Memory B cell (primary cell): ENCODE data around the gene ATP6V1B1.

Experiments
- ATAC-seq: fragments of 150-1000 bp; cut with Tn5 transposase; 2 replicates; pipeline ENCODE4 v1.10.0; 2021; ENCODE audit warnings: low read depth, mild to moderate bottlenecking, moderate library complexity
- DNase-seq, 2 donors: peaks; one replicate each; pipeline ENCODE4 v3.0.0; 2022; ENCODE audit warnings: low spot score in 2 of 2
- H3K27ac Mint-ChIP-seq: one replicate; pipeline ENCODE4 v1.8.0; 2022; ENCODE audit warnings: mild to moderate bottlenecking, moderate library complexity, mixed read lengths
- H3K27me3 Mint-ChIP-seq: one replicate; pipeline ENCODE4 v1.8.0; 2022; ENCODE audit warnings: mixed read lengths
- H3K36me3 Mint-ChIP-seq: one replicate; pipeline ENCODE4 v1.8.0; 2022; ENCODE audit warnings: mild to moderate bottlenecking, mixed read lengths
- H3K4me1 Mint-ChIP-seq: one replicate; pipeline ENCODE4 v1.8.0; 2022; ENCODE audit warnings: mixed read lengths
- H3K4me3 Mint-ChIP-seq: one replicate; pipeline ENCODE4 v1.8.0; 2022; ENCODE audit warnings: mild to moderate bottlenecking, moderate library complexity, mixed read lengths
- H3K9me3 Mint-ChIP-seq: one replicate; pipeline ENCODE4 v1.8.0; 2022; ENCODE audit warnings: mixed read lengths

Gene ATP6V1B1

DNA sequence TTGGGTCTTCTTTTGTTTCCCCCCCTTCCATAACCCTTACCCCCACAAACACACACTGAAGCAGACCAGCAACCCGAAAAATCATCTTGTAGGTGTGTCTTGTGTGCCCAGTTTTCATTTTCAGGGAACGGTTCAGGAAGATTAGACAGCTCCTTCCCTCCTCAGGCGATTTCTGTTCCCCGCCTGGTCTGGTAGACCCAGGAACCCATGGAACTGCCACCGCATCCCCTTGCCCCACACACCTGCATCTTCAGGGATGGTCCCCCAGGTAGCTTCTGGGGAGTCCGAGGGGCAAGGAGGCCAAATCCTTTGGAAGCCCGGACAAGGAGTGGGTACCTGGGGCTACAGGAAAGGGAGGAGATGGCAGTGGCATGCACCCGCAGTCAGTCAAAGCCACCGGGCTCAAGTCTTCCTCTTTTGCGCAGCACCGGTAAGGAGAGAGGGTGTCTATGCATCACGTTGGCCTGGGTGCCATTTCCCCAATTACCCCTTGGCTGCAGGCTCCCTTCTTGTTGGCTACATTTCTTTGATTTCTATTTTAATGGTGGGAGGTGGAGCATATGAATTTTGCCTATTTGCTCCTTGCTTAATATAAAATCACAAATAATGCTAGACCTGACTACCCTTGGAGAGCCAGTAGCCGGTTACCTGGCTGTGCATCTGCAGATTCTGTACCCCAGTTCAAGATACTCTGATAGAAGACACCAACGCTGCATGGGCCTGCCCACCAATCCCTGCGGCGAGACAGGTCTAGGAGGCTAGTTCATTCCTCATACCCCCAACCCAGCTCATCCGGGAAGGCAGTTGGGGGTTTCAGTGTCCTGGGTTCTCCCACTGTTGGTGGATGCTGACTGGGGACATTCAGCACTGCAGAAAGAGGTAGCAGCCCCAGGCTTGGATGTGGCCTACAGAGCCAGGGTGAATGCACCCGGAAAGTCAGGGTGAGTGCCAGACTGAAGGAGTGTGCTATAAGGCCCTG, 30.0 kb upstream of the ATP6V1B1 start:
- Mint-ChIP-seq H3K4me1 (peaks cover 15% of the 10 kb centered on the region), H3K9me3 (no peaks in the 10 kb centered on the region), H3K4me3 (no peak overlapping the region), H3K27me3 (peaks cover 29% of the 10 kb centered on the region), H3K27ac (no peak overlapping the region), H3K36me3 (no peaks in the 10 kb centered on the region)
- ATAC-seq (no peak), DNase-seq (no peak)

DNA sequence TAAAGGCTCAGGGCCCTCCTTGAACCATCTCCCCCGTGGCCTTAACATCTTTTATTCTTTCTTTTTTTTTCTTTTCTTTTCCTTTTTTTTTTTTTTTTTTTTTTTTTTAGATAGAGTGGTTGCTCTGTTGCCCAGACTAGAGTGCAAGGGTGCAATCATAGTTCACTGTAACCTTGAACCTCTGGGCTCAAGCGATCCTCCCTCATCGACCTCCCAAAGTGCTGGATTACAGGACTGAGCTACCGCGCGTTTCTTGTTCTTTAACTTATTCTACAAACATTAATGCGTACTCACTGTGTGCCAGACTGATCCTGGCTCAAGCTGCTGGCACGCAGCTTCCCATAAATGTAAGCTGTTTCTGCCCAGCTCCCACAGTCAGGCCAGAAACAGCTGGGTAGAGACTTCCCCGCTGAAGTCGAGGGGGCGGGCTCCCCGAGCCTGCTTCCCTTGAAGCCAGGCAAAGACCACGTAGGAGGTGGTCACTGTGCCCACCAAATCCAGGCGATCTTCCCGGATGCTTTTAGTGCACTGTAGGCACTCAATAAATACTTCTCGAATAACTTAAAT, 29.2 kb upstream of the ATP6V1B1 start:
- no peak for ATAC-seq
- Mint-ChIP-seq H3K27ac (no peak overlapping the region), H3K9me3 (no peaks in the 10 kb centered on the region), H3K36me3 (no peaks in the 10 kb centered on the region), H3K4me1 (peaks cover 10% of the 10 kb centered on the region), H3K27me3 (peaks cover 26% of the 10 kb centered on the region), H3K4me3 (no peak overlapping the region)
- no peak for DNase-seq

DNA sequence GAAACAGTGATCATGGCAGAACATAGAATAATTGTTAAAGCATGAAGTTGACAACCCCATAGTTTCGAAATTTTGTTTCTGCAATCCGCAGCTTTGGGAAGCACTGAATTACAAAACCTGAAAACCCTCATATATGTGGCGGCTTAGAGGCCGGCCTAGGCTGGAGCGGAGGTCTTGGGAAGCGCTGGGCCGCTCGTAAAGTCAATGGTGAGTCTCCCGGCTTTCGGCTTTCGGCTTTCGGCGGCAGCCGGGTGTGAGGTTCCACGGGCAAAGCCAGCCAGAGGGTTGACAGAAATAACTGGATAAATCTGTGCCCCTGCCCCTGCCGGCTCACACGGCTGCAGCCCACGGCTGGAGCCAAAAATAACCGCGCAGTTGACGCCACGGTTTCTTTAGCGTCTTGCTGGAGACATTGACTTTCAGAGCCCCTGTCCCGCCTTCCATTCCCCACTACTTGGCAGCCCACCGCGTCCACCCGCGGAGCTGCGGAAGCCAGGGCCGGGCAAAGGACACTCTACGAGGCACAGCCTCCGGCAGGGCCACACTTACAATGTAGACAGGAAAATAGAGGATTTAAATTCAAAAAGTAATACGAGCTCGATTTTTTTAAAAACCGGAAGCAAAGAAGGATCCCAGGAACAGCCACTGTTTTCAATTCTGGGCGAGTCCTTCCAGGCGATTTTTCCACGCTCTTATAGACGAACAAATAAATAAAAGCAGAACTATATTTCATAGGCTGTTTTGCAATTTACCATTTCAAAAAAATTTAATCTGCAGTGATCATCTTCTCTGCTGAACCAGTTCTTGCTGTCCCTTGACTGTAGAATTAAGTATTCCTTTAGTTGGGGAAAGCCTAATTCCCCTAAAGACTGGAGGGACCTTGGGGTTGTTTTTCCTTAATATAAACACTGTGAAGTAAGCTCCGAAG, 28.3 kb upstream of the ATP6V1B1 start:
- Mint-ChIP-seq H3K36me3 (no peaks in the 10 kb centered on the region), H3K4me1 (peaks cover 6% of the 10 kb centered on the region), H3K9me3 (no peaks in the 10 kb centered on the region), H3K4me3 (peak overlapping the region; percentile 59), H3K27ac (no peak overlapping the region), H3K27me3 (peaks cover 21% of the 10 kb centered on the region)
- ATAC-seq: no peak
- DNase-seq: no peak

DNA sequence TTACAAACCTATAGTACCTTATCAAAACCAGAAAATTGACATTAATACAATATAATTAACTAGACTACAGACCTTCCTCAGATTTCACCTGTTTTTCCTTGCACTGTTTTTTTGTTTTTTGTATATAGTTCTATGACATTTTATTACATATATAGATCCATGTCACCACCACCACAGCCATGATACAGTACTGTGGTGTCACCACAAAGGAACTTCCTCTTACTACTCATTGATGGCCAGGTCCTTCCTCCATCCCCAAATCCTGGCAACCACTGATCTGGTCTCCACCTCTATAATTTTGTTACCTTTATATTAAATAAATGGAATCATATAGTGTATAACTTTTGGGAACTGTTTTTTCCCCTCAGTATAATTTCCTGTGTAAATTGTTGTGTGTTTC, 19.4 kb upstream of the ATP6V1B1 start:
- Mint-ChIP-seq H3K27ac (no peak overlapping the region), H3K27me3 (peaks cover 20% of the 10 kb centered on the region), H3K36me3 (no peaks in the 10 kb centered on the region), H3K4me3 (no peak overlapping the region), H3K9me3 (no peaks in the 10 kb centered on the region), H3K4me1 (no peaks in the 10 kb centered on the region)
- DNase-seq (no peak), ATAC-seq (no peak)

DNA sequence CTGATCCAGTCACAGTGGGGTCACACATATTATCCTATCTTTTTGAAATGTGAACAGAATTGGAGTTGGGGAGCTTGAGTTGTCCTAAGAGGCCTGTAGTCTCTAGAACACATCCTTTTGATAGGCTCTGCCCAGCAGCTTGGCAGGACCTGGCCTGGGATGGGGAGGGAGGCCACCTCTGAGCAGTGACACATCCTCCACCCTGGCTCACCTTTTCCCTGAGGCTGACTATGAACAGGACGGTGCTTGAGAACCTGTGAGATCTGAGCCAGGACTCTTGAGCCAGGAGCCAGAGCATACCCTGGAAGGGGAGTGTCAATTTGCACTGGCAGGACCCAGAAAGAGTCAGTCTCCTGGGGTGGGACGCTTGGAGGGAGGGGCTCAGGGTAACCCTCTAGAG, 17.7 kb upstream of the ATP6V1B1 start:
- H3K9me3 Mint-ChIP-seq: no peaks in the 10 kb centered on the region
- no peak for ATAC-seq

DNA sequence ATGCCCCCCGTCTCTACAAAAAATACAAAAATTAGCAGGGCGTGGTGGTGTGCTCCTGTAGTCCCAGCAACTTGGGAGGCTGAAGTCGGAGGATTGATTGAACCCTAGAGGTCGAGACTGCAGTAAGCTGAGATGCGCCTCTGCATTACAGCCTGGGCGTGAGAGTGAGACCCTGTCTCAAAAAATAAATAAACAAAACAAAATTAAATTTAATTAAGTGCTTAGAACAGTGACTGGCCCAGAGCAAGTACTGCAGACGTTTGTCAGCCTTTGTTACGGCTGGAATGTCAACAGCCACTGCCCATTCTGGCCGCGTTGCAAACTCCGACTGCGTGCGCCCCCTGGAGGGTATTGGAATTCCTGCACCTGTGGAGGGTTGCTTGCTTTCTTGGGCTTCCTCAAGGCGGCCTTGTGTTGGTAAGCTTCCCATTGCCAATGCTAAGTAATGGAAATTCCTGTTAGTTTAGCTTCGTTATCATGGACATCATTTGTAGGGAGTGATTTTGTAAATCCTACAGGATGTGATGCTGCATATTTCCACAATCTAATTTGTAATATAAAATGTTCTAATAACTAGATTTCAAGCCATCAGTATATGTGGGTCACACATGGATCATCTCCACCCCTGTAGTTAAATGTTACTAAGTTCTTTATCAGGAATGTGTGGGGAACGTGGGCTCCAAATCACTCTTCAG, 15.9 kb upstream of the ATP6V1B1 start:
- H3K9me3 Mint-ChIP-seq: no peaks in the 10 kb centered on the region
- DNase-seq: peak in 1 of 2 donors; percentile 40
- no peak overlapping the region for H3K4me3 Mint-ChIP-seq
- no peak overlapping the region for H3K27ac Mint-ChIP-seq
- H3K36me3 Mint-ChIP-seq: no peaks in the 10 kb centered on the region
- ATAC-seq: no peak
- H3K27me3 Mint-ChIP-seq: peaks cover 28% of the 10 kb centered on the region
- no peaks in the 10 kb centered on the region for H3K4me1 Mint-ChIP-seq

More for the DNA sequence above, 17.7 kb upstream of the ATP6V1B1 start:
- H3K27ac Mint-ChIP-seq: no peak overlapping the region
- DNase-seq: no peak
- H3K36me3 Mint-ChIP-seq: no peaks in the 10 kb centered on the region
- H3K27me3 Mint-ChIP-seq: peaks cover 23% of the 10 kb centered on the region
- no peak overlapping the region for H3K4me3 Mint-ChIP-seq
- no peaks in the 10 kb centered on the region for H3K4me1 Mint-ChIP-seq

DNA sequence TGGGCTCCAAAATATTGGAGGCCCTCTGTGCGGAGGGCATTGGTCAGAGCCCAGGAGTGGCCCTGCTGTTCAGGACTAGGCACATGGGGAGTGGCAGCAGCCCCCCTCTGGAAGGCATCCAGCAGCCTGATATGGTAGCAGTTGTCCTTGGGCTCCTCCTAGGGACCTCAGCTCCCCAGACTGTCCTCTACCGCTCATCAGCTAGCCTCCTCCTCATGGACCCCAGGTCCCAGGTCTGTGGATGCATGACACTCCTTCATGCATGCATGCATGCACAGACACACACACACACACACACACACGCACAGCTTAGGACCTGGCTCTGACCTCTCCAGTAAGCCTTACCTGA, 15.4 kb upstream of the ATP6V1B1 start:
- Mint-ChIP-seq H3K9me3 (no peaks in the 10 kb centered on the region), H3K36me3 (no peaks in the 10 kb centered on the region), H3K27me3 (peaks cover 33% of the 10 kb centered on the region), H3K4me3 (no peak overlapping the region), H3K27ac (no peak overlapping the region), H3K4me1 (no peaks in the 10 kb centered on the region)
- ATAC-seq (no peak), DNase-seq (no peak)

DNA sequence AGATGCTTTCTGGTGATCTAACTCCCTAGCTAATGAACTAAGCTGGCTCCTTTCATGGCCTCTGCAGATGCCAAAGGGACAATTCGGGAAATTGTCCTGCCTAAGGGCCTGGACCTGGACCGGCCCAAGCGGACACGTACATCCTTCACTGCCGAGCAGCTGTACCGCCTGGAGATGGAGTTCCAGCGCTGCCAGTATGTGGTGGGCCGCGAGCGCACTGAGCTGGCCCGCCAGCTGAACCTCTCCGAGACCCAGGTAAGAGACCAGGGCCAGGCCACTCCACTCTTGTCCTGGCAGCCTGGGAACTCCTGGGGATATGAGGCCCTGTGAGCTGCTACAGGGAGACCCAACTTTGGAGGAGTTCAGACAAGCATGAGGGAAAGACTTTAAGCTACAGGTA, 14.7 kb upstream of the ATP6V1B1 start:
- no peaks in the 10 kb centered on the region for H3K36me3 Mint-ChIP-seq
- no peak for DNase-seq
- H3K27me3 Mint-ChIP-seq: peaks cover 29% of the 10 kb centered on the region
- H3K27ac Mint-ChIP-seq: no peak overlapping the region
- no peak overlapping the region for H3K4me3 Mint-ChIP-seq
- no peak for ATAC-seq
- no peaks in the 10 kb centered on the region for H3K9me3 Mint-ChIP-seq
- H3K4me1 Mint-ChIP-seq: no peaks in the 10 kb centered on the region

DNA sequence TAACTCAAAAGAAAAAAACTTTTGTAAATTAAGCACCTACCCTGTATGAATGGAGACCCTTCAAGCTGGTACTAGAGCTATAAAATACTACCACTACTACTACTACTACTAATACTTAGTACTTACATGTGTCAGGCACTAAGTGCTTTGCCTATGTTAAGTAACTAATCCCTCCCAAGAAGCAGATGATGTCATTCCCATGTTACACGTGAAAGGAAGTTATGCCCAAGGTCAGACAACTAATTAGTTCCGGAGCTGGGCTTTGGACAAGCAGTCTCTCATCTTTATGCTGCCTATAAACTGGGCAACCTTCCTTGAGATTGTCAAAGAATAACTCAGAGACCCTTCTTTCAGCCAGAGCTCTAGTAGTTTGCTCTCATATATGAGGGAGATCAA, 13.9 kb upstream of the ATP6V1B1 start:
- no peak for ATAC-seq
- DNase-seq: no peak
- Mint-ChIP-seq H3K27me3 (peaks cover 25% of the 10 kb centered on the region), H3K4me1 (no peaks in the 10 kb centered on the region), H3K9me3 (no peaks in the 10 kb centered on the region), H3K4me3 (no peak overlapping the region), H3K36me3 (no peaks in the 10 kb centered on the region), H3K27ac (no peak overlapping the region)

DNA sequence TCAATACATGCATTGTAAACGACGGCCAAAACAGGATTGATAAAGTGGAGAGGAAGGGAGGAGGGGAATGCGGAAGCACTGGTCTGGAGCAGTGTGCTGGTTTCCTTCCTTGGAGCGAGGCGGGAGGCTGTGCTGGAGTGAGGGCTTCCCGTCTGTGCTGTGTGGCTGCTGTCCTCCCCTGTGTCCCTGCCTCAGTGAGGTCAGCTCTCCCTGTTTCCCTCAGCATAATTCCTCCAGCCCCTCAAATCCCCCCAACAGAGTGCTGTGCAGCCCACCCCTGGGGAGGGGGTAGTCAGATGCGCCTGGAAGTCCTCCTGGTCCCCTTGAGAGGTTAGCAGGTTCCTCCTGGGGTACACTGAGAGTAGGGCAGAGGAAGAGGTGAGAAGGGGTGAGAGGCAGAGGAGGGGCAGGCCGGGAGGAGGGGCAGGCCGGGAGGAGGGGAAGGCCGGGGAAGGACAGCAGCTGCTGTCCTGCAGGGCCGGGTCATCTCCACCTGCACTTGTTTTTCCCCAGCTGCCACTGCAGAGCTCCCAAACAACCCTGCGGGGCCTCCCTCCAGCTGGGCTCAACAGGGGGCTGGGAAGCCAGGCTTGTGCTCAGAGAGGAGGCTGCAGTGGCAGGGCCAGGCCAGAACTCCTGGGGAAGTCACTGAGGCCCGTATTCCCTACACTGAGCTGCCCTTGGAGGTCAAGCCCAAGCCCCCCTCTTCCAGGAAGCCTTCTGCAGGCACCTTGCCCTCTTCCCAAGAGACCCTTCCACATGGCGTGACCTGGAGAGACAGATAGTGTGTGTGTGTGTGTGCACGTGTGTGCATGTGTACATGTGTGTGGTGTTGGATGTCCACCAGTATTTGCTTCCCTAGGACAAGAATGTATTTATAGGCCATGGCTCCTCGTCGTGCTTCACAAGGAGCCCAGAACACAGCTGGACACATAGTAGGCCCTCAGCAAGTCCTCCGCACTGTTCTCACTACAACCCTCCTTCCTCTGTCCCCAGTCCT, 13.2 kb upstream of the ATP6V1B1 start:
- H3K27ac Mint-ChIP-seq: no peak overlapping the region
- no peak for ATAC-seq
- H3K27me3 Mint-ChIP-seq: peaks cover 27% of the 10 kb centered on the region
- H3K9me3 Mint-ChIP-seq: no peaks in the 10 kb centered on the region
- no peak for DNase-seq
- H3K4me3 Mint-ChIP-seq: no peak overlapping the region
- H3K36me3 Mint-ChIP-seq: no peaks in the 10 kb centered on the region
- H3K4me1 Mint-ChIP-seq: no peaks in the 10 kb centered on the region

DNA sequence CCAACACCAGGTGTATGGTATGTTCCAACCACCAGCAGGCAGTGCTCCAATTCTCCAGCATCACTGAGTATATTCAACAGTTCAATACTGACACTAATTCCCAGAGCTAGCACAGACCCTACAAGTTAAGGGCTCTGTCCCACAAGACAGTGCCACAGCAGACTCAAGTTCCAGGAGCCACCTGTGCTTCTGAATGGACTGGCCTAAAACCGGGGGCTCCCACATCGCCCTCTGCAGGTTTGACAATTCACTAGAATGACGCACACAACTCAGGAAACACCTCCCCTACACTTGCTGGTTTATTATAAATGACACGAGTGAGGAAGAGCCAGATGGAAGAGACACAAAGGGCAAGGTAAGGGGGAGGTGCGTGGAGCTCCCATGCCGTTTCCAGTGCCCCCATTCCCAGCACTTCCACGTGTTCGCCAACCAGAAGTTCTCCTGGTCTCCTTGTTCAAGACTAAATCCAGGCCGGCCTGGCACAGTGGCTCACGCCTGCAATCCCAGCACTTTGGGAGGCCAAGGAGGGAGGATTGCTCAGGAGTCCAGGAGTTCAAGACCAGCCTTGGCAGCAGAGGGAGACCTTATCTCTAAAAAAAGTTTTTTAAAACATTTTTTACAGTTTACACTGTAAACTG, 12.2 kb upstream of the ATP6V1B1 start:
- Mint-ChIP-seq H3K9me3 (no peaks in the 10 kb centered on the region), H3K27ac (no peak overlapping the region), H3K4me3 (no peak overlapping the region), H3K27me3 (peaks cover 22% of the 10 kb centered on the region), H3K36me3 (no peaks in the 10 kb centered on the region), H3K4me1 (no peaks in the 10 kb centered on the region)
- ATAC-seq (no peak), DNase-seq (no peak)

DNA sequence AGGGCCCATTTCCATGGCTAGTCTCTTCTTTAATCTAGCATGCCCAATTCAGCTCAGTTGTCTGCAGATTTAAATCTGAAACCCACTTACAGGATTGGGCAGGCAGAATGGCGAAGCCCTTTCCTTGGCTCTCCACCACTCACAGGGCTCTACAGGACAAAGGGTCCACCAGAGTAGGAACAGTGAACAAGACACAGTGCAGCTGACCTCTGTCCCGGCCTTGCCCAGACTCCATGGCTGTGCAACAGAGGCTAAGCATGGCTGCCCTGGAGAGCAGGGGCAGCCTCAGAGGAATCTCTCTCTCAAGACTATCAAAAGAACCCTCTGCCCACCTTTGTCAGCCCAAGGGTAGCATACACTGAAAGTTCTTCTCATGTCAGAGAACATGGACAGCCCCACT, 9.7 kb upstream of the ATP6V1B1 start:
- Mint-ChIP-seq H3K27ac (no peak overlapping the region), H3K9me3 (no peaks in the 10 kb centered on the region), H3K4me1 (peaks cover 5% of the 10 kb centered on the region), H3K27me3 (peaks cover 20% of the 10 kb centered on the region), H3K4me3 (no peak overlapping the region), H3K36me3 (no peaks in the 10 kb centered on the region)
- DNase-seq (no peak), ATAC-seq (no peak)
